GM18520 (cell line): Measurements from ENCODE around the gene CTXND1.

ENCODE experiments used
- ATAC-seq: cut with Tn5 transposase; IDR thresholded peaks from one replicate; pipeline ENCODE4 v1.9.1; 2021; ENCODE audit not compliant: unreplicated experiment

Gene CTXND1

GRCh38 chr15:80210611-80211573, 41.1 kb downstream of the CTXND1 start:
- no peak for ATAC-seq

DNA sequence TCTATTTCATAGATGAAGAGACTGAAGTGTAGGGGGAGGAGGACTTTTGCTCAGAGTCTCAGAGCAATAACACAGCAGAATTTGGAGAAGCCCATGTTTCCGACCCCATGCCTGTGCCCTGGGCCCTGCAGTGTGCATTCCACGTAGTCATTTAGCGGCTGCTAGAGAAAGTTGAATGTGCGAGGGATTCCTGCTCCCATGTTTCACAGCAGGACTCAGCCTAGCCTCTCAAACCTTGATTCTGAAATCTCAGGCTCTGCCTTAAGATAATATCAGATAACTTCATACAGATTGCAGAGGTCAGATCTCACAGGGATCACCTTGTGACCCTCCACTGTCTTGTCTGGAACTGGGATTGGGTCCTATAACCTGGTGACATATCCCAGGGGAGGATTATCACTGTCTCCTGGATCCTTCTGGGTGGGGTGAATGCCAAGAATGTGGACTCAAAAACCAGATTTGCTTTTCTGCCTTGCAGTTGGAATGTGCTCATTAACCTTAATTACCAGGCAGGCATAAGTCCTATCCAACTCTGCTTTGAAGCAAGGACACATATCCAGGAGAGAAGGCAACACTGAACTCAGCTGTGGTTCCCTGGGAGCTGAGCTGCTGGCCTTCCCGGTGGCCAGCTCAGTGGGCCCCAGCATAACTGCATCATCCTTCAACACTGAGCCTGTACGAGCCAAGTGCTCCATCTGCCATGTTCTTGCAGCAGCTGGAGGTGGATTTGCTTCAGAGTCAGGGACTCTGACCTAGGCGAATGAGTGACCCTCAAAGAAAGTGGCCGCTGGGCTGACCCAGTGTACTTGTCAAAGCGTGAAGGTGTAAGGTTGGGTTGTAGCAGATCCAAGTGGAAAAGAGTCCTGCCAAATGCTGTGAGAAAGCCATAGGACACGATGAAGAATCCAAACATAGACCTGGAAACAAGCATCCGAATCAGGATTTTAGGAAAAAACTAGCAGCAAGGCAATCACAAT, 43.0 kb downstream of the CTXND1 start:
- no peak for ATAC-seq

DNA sequence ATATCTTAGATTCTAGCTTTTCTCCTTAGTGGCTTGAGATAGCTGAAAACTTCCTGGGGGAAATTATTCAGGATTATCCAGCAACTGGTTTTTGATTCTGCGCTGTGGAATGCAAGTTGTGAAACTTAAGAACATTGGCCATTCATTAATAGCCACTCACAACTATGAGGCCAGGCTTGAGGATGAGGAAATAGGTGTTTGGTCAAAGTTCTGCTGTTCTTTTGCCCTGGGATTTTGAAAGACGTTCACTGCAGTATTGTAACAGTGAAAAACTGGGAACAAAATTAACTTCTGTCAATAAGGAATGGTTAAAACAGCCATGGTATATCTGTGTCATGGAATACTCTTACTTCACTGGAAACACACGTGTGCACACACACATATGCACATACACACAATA, 44.1 kb downstream of the CTXND1 start:
- ATAC-seq = no peak

- no peak for ATAC-seq
Observed at GRCh38 chr15:80204231-80204630, 47.8 kb downstream of the CTXND1 start.

DNA sequence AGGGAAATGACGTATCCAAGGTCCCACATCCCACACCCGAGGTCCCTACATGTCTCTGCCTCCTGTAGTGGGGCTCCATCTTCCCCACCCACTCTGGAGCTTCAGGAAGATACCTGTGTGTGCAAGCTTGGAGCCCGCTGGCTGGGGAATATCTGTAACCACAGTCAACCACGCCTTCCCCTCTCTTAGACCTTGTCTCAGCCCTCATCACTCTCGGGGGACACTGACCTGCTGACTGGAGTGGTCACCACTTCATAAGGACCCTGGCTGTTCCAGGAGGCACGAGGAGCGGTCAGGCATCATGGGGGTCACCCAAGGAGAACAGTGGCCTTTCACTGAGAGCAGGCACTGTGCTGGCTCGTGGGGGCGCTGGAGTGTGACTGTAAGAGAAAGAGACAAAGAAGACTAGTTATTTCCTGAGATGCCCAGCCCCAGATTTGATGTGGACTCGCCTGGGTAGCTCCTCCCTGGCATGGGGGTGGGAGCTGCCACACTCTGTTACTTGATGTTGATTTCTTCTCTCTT, 48.6 kb downstream of the CTXND1 start:
- ATAC-seq = no peak

DNA sequence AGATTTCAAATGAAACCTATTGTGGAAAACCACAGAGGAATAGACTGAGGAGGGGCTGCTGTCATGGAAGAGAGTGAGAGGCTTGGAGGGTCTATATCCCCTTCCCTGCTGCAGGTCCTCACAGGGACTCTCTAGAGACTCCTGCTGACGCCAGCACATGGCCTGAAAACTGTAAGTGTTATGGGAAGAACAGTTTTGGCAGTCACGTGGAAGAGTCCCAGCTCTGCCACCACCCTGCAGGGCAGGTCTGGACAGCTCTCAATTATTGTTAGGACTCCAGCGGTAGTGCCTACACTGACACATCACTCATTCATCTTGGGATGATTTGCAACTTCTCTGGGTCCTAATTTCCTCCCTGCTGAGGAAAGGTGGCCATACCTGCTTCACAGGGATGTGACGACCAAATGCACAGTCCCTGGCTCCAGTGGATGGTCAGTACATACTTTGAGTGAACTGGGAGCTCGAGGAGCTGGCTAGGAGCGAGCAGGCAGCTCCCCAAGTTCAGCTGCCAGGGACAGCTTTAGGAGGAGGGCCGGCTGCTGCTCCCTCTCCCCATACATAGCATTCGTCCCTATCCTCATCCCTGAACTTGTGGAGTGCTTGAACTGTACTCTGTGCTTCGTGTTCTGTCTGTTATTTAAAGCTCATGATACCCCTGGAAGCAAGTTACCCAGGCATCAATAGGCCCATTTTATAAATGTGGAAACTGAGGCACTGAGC, 49.2 kb downstream of the CTXND1 start:
- no peak for ATAC-seq

- ATAC-seq = no peak
Observed at GRCh38 chr15:80202016-80202315, 50.0 kb downstream of the CTXND1 start.

- no peak for ATAC-seq
Observed at GRCh38 chr15:80201256-80202015, 50.6 kb downstream of the CTXND1 start.

GRCh38 chr15:80199869-80200268, 52.1 kb downstream of the CTXND1 start:
- no peak for ATAC-seq

DNA sequence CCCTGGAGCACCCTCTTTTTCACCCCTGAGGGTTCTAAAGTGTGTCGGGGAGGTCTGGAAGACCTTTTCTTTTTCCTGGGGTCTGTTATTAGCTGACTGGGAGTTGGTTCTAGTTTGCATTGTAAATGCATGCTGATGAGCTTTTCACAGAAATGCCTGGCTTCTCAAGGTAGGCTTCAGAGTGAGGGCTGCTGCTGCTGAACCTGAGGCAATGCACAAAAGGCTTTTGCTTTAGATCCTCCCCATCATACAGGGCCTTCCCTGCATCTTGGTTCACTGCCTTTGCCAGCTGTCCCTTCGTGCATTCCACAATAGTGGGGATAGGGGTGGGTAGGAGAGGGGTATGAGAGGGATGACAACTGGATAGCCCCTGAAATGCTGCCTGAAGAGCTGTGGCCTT, 52.6 kb downstream of the CTXND1 start:
- no peak for ATAC-seq

DNA sequence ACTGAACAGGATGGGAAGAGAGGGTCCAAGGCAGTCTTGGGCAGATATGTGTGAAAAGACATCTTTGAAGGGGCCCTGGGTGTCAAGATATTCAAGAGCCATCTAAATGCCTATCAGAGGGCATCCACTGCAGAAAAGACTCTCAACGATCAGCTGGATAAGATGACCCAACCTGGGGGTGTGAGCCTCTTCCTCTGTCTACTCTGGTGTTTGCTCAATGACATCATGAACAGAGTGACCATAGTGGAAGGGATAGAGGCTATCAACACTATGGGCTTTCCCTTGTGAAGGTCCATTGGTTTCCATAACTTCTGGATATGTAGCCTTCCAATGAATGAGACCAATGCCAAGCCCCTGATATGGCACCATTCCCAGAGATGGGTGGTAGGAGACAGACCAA, 57.1 kb downstream of the CTXND1 start:
- no peak for ATAC-seq

DNA sequence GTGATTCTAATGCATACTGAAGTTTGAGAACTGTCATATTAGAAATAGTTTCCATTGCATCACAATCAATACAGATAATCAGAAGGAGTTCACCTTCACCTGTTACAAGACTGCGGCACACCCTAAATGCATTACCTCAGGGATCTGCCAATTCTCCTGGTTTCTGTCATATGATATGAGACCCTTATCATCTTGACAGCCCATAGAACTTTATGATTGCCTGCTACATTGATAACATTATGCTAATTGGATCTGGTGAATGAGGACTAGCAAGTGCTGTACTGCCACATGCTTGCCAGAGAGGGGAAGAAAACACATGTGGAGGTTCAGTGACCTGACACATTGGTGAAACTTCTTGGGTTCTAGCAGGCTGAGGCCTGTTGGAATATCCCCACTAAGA, 57.8 kb downstream of the CTXND1 start:
- ATAC-seq = no peak

GRCh38 chr15:80191897-80192595, 60.0 kb downstream of the CTXND1 start:
- no peak for ATAC-seq

DNA sequence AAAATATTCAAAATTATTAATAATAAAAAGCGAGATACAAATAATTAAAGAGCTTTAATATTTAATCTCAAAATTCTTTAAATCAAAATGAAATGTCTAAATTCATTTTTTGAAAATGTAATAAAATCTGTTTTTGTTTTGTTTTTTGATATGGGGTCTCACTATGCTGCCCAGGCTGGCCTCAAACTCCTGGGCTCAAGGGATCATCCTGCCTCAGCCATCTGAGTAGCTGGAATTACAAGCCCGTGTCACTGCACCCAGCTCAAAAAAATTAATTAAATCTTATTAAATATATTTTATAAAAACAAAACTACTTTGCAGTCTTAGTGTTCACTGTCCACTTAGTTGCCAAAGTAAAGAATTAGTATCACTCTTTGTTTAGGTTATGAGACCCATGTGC, 60.8 kb downstream of the CTXND1 start:
- ATAC-seq = no peak

GRCh38 chr15:80188251-80188650, 63.8 kb downstream of the CTXND1 start:
- no peak for ATAC-seq

DNA sequence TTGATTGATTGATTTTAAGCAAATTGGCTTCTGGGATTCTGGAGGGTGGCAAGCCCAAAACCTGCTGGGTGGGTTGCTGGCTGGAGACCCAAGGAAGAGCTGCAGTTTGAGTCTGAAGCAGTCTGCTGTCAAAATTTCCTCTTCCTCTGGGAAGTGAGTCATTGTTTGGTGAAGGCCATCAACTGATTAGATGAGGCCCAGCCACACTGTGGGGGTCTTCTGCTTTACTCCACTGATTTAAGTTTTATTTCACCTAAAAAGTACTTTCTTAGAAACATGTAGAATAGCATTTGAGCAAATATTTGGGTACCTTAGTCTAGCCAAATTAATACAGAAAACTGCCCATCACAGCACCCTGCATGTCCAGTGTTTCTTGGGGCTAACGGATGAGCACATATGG, 65.4 kb downstream of the CTXND1 start:
- no peak for ATAC-seq

GRCh38 chr15:80186066-80186465, 65.9 kb downstream of the CTXND1 start:
- ATAC-seq = no peak

- no peak for ATAC-seq
Observed at GRCh38 chr15:80185152-80185551, 66.9 kb downstream of the CTXND1 start.

- ATAC-seq = no peak
Observed at GRCh38 chr15:80184554-80184953, 67.5 kb downstream of the CTXND1 start.

DNA sequence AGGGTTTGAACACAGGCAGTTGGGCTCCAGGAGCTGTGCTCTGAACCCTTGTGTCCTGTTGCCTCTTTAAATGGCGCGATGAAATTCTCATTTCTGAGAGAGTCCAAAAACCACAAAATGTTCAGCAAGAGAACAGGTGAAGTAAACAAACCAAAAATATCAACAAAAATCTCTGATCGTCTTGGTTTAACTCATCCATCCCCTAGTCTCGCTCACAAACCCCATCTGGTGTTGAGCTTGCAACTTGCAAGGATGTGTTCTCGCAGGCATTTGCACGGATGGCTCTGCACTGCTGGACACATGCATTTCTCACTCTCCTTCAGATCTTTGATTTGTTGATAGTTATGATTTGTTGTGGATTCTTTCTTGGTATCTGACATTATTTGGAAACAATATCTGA, 68.1 kb downstream of the CTXND1 start:
- no peak for ATAC-seq
